ENCODE results near the gene POLR1E. TPM values are rescaled to one million over a fixed set of nuclear protein-coding genes. Genes with fewer than 3 reads are reported as not detected.

Gene POLR1E, protein sequence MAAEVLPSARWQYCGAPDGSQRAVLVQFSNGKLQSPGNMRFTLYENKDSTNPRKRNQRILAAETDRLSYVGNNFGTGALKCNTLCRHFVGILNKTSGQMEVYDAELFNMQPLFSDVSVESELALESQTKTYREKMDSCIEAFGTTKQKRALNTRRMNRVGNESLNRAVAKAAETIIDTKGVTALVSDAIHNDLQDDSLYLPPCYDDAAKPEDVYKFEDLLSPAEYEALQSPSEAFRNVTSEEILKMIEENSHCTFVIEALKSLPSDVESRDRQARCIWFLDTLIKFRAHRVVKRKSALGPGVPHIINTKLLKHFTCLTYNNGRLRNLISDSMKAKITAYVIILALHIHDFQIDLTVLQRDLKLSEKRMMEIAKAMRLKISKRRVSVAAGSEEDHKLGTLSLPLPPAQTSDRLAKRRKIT
- total RNA-seq (2014; rRNA removed; shearing (Covaris generic)), result 30.3 and 31.7 TPM in 2 replicates

DNA sequence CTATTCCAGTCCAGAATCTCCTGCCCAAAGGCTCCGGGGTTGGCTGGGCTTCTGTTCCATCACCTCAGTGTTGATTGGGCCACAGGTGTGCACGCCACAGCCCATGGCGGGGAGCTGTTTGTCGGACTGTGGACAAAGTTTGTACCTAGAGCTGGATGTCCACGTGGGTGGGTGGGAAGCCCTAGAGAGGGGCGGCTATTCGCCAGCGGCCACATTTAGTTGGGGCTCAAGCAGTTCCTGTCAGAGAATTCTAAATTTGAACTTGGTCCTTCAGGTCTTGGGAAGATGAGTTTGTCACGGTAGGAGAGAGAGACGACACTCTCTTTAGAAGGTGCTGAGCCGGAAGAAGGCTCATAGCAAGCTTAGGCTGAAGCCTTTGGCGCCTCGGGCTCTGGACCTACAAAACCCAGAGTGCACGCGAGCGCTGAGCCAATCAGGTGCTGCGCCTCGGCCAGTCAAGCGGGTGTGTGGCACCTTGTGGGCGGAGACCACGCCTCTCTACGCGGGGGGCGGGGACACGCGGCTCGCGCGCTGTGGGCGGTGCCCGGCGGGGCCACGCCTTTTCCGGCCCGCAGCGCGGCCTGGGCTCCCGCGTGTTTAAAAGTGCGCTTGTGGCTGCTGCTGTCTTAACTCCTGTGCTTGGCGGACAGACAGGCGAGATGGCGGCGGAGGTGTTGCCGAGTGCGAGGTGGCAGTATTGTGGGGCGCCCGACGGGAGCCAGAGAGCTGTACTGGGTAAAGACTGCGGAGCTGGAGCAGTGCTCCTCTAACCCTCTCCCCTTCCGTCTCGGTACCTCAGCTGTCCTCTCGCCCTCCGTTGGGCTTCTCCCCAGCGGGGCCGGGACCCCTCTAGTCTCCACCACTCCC is at the start of gene POLR1E:
Gene POLR1E, plus strand, starts transcription at position 560 of the 867 bp plus-strand sequence. Its CDS starts 100 bp downstream, at position 660.
- peak; percentile 95 for DNase-seq (ENCODE audit: low read depth)

GRCh38 chr9:37436540-37436939 is 49.2 kb upstream of the POLR1E start:
- DNase-seq (ENCODE audit: low read depth), result no peak

DNA sequence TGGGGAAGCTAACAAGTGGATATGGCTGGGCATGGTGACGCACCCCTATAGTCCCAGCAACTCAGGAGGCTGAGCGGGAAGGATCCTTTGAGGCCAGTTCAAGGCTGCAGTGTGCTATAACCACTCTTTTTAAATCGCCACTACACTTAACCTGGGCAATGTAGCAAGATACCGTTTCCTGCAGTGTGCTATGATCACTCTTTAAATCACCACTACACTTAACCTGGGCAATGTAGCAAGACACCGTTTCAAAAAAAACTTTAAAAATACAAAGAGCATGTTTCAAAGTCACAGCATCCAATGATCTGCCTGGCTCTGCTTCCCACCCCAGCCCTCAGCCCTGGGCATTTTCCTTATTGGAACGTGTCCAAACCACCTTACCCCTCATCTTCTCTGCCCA is 48.7 kb upstream of the POLR1E start:
- DNase-seq (ENCODE audit: low read depth), result no peak

- no peak for DNase-seq (ENCODE audit: low read depth)
Measured at GRCh38 chr9:37437621-37438020, 48.1 kb upstream of the POLR1E start.

DNA sequence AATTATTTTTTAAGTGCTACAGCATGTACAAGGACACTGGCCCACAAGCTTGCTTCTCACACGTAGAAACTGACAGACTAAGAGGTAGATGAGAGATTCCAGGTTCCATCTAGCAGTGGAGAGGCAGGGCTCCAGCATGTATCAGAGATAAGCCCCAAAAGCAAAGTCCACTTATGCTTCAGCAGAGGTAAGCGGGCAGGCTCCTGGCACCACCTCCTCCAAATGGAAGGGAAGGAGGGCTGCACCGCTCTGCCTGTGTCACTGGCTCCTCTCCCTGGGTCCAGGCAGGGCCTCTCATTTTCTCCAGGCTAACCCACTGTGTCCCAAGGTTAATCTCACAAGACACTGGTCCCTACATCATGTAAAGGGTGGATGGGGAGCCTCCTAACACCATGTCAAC is 47.4 kb upstream of the POLR1E start:
- no peak for DNase-seq (ENCODE audit: low read depth)

DNA sequence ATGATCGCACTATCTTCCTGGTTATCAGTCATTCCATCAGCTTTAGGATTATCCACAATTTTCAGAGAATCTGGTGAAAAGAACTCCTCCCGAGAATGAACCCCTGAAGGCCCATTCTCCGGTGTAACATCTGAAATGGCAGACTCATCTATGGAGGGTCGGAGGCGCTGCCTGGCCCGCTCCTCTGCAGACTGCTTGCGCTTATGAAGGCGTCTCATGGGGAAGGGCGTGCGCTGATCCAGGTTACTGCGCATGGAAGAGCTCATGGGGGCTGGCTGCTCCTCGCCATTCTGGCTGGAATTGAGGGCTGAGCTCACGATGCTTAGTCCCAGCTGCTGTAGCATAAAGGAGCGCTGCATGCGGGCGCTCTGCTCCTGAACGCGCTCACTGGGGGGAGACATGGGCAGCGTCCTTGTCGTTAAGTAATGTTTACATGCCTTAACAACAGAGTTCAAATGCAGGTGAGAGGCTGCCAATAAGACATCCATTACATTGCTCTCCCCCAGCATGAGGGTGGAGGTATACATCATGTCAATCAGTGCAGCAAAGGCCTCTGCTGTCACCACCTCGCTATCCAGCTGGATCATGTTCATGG is 43.9 kb upstream of the POLR1E start:
- DNase-seq (ENCODE audit: low read depth), result no peak

DNA sequence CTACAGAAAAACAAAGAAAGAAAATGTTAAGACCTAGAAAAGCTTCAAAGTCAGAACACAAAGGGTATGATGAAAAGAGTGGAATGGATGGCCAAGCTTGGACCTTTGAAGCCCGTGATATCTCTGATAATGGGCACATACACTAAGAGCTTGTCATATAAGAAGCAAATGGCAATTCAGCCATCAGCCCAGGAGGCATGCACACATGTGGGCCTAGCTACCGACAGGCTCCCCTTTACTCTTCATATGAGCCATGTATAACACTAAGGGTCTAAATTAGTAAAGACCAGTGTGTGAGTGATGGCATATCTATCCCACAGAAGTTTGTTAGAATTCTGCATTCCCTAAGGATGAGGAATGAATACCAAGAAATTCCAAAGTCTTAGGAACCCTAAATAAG is 43.2 kb upstream of the POLR1E start:
- DNase-seq (ENCODE audit: low read depth), result no peak

- DNase-seq (ENCODE audit: low read depth), result no peak
Measured at GRCh38 chr9:37443566-37443965, 42.2 kb upstream of the POLR1E start.

- DNase-seq (ENCODE audit: low read depth), result no peak
Measured at GRCh38 chr9:37444890-37445289, 40.9 kb upstream of the POLR1E start.

GRCh38 chr9:37445832-37446231 is 39.9 kb upstream of the POLR1E start:
- no peak for DNase-seq (ENCODE audit: low read depth)

DNA sequence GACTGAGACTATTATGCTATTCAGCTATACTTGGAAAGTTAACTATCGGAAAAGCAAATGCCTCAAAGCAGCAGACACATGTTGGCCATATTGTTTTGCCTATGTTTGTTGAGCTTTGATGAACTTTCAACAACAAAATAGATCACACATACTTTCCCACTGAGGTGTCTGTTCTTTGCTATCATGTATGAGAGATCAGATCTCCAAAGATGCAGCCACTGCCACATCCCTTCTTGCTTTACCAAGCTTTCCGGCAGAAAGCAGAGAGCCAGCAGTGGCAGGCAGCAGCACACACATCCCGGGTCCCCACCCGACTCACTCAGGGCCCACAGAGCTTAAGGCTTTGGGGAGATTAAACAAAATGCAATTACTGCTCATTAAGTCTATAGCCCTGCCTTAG is 39.3 kb upstream of the POLR1E start:
- DNase-seq (ENCODE audit: low read depth), result no peak

DNA sequence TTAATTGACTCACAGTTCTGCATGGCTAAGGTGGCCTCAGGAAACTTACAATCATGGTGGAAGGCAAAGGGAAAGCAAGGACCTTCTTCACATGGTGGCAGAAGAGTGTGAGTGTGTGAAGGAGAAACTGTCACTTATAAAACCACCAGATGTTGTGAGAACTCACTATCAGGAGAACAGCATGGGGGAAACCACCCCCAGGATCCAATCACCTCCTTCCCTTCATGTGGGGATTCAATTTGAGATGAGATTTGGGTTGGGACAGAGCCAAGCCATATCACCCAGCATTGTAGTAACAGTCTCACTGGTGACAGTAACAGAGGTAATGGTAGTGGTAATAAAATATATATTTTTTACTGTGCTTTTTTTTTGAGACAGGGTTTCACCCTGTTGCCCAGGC is 38.6 kb upstream of the POLR1E start:
- no peak for DNase-seq (ENCODE audit: low read depth)

- peak; percentile 49 for DNase-seq (ENCODE audit: low read depth)
Measured at GRCh38 chr9:37449862-37450632, 35.7 kb upstream of the POLR1E start.

- no peak for DNase-seq (ENCODE audit: low read depth)
Measured at GRCh38 chr9:37451628-37452027, 34.1 kb upstream of the POLR1E start.

- DNase-seq (ENCODE audit: low read depth), result no peak
Measured at GRCh38 chr9:37452611-37453010, 33.1 kb upstream of the POLR1E start.

DNA sequence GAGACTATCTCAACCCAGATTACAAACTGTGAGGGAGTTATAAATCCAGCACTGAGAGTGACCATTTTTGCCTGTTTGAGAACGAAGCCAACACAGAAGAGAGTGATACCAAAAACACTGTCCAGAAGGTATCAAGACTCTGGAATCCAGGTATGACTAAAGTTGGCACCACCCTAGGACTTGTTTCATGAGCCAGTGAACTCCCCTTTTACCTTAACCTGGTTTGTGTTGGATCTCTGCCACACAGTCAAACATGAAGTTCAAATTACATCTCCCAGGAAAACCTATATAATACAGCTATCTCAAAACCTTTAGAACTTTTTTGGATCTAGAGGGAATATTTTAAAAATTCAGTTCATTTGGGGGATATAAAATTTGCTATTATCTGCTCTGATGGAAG is 31.9 kb upstream of the POLR1E start:
- no peak for DNase-seq (ENCODE audit: low read depth)

- DNase-seq (ENCODE audit: low read depth), result no peak
Measured at GRCh38 chr9:37454238-37454637, 31.5 kb upstream of the POLR1E start.

DNA sequence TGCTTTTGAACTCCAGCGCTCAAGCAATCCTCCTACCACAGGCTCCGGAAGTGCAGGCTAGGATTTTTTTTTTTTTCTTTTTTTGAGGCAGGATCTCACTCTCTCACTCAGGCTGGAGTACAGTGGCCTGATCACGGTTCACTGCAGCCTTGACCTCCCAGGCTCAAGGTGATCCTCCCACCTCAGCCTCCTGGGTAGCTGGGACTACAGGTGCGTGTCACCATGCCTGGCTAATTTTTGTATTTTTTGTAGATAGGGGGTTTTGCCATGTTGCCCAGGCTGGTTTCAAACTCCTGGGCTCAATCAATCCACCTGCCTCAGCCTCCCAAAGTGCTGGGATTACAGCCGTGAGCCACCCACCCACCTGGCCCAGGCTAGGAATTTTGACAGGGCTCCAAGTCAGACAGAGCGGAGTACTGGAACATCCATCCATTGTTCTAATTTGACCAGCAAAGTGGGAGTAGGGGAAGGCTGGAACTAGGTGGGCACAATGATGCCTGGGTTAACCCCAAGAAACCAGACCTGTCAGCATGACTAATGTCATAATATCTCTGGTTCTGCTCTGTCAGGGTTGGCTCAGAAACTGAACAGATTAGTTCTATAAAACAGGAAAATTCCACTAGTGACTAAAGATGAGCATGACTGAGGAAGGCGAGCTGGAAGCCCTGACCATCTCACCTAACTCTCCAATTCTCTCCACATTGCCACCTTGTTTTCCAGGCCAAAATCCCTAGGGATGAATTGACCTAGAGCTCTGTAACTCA is 29.7 kb upstream of the POLR1E start:
- no peak for DNase-seq (ENCODE audit: low read depth)

GRCh38 chr9:37456817-37457216 is 28.9 kb upstream of the POLR1E start:
- no peak for DNase-seq (ENCODE audit: low read depth)

- DNase-seq (ENCODE audit: low read depth), result no peak
Measured at GRCh38 chr9:37464006-37464405, 21.7 kb upstream of the POLR1E start.

All from RPMI7951 (cell line).